PC-3 (cell line): ENCODE measurements around the gene IRAK3. TPM values are rescaled to one million over a fixed set of nuclear protein-coding genes. Genes with fewer than 3 reads are reported as not detected.

Experiments
- ATAC-seq: fragments of 200-7000 bp; cut with Tn5 transposase; 2 replicates; pipeline ENCODE4 v1.9.1; 2020; ENCODE audit warnings: mild to moderate bottlenecking, moderate library complexity
- BruUV-seq: library from RNA; stranded (reverse); fragments of 400-500 nt; replicated peaks from 2 replicates; lab custom pipeline; 2021; lab: Mats Ljungman, UMichigan
- CTCF ChIA-PET: fragments of 300-600 bp; sonication (Branson Sonifier 250); formaldehyde crosslinking; loops from one replicate; lab custom pipeline; 2022; ENCODE audit warnings: antibody characterized with exemption; lab: Charles Lee
- POLR2A ChIA-PET: fragments of 300-600 bp; sonication (Branson Sonifier 250); formaldehyde crosslinking; loops from one replicate; lab custom pipeline; 2022; ENCODE audit warnings: antibody characterized with exemption; ENCODE audit not compliant: unreplicated experiment; lab: Charles Lee
- DNase-seq: peaks from one replicate; pipeline ENCODE4 v3.0.0-alpha.2; 2015
- H2AFZ ChIP-seq: fragments of 300-600 bp; sonication (generic); 2 replicates; pipeline ENCODE4 v1.6.0; 2016; ENCODE audit warnings: antibody characterized with exemption, low read length
- H3F3A ChIP-seq: fragments of 300-600 bp; sonication (generic); one replicate; pipeline ENCODE4 v1.6.0; 2017; ENCODE audit warnings: antibody characterized with exemption, low read length, control low read depth, mild to moderate bottlenecking; ENCODE audit not compliant: unreplicated experiment
- H3K27ac ChIP-seq: fragments of 300-600 bp; sonication (generic); 2 replicates; pipeline ENCODE4 v1.5.1; 2016; ENCODE audit warnings: mild to moderate bottlenecking, low read length
- H3K27me3 ChIP-seq: fragments of 300-600 bp; sonication (generic); 2 replicates; pipeline ENCODE4 v1.6.1; 2016; ENCODE audit warnings: low read length, mixed read lengths
- H3K36me3 ChIP-seq: fragments of 300-600 bp; sonication (generic); 2 replicates; pipeline ENCODE4 v1.6.1; 2016; ENCODE audit warnings: low read depth, mixed run types, low read length, mixed read lengths
- H3K4me1 ChIP-seq: fragments of 300-600 bp; sonication (generic); 2 replicates; pipeline ENCODE4 v1.5.1; 2016; ENCODE audit warnings: low read length; ENCODE audit not compliant: insufficient read depth
- H3K4me2 ChIP-seq: fragments of 300-600 bp; sonication (generic); 2 replicates; pipeline ENCODE4 v1.6.0; 2016; ENCODE audit warnings: low read length
- H3K4me3 ChIP-seq: fragments of 300-600 bp; sonication (generic); 2 replicates; pipeline ENCODE4 v1.5.1; 2016; ENCODE audit warnings: mild to moderate bottlenecking, low read length, mixed read lengths
- H3K79me2 ChIP-seq: fragments of 300-600 bp; sonication (generic); 2 replicates; pipeline ENCODE4 v1.6.1; 2017; ENCODE audit warnings: low read length, mixed read lengths
- H3K9ac ChIP-seq: fragments of 300-600 bp; sonication (generic); 2 replicates; pipeline ENCODE4 v1.6.0; 2016; ENCODE audit warnings: mild to moderate bottlenecking, low read length
- H3K9me2 ChIP-seq: fragments of 300-600 bp; sonication (generic); replicated peaks from 2 replicates; pipeline ENCODE4 v1.6.1; 2016; ENCODE audit warnings: mixed run types, low read length, mixed read lengths
- H3K9me3 ChIP-seq: fragments of 300-600 bp; sonication (generic); 2 replicates; pipeline ENCODE4 v1.6.1; 2016; ENCODE audit warnings: low read length, mixed read lengths
- H4K20me1 ChIP-seq: fragments of 300-600 bp; sonication (generic); 2 replicates; pipeline ENCODE4 v1.6.1; 2016; ENCODE audit warnings: low read length, mixed read lengths
- CTCF ChIP-seq: fragments of 300-600 bp; sonication (generic); conservative IDR thresholded peaks from 2 replicates; pipeline ENCODE4 v1.5.1; 2017; ENCODE audit warnings: antibody characterized with exemption, low read depth, mild to moderate bottlenecking, low read length
- EZH2 ChIP-seq: fragments of 300-600 bp; sonication (generic); IDR thresholded peaks from one replicate; pipeline ENCODE4 v1.6.1; 2017; ENCODE audit warnings: antibody characterized with exemption, mild to moderate bottlenecking, low read length; ENCODE audit not compliant: unreplicated experiment
- EZH2phosphoT487 ChIP-seq: fragments of 300-600 bp; sonication (generic); IDR thresholded peaks from 2 replicates; pipeline ENCODE4 v1.6.1; 2018; ENCODE audit warnings: mild to moderate bottlenecking, antibody characterized with exemption, low read length, borderline replicate concordance
- intact Hi-C: fragments of 100-400 bp; cut with micrococcal nuclease; formaldehyde crosslinking; loops from 2 replicates; pipeline ENCODE4 v1.9.0; 2023
- total RNA-seq: library from RNA; depleted of rRNA; stranded (reverse); fragments of >200 nt; gene quantifications from 2 replicates; pipeline ENCODE4 v1.2.3, GENCODE V29; 2014

Gene IRAK3
- total RNA-seq, 1 experiment from 2014 or later = not detected

- TF ChIP-seq EZH2 (no peak), CTCF (peak; percentile 83), EZH2phosphoT487 (no peak)
- no peak overlapping the region for H3K27ac ChIP-seq
- no peak overlapping the region for H3K4me3 ChIP-seq
- no peaks in the 10 kb centered on the region for H3K79me2 ChIP-seq
- 0 out of 2 replicates have a peak, but pooled peaks cover 3% of the 10 kb centered on the region for H3K27me3 ChIP-seq
- BruUV-seq = no TSS peak
- H3K9me2 ChIP-seq = no peaks in the 10 kb centered on the region
- H3K36me3 ChIP-seq = no peaks in the 10 kb centered on the region
- DNase-seq (peak; percentile 68), ATAC-seq (peak; percentile 72; the same call in 1 of the 2 replicates)
- ChIA-PET POLR2A (no interaction called here), CTCF (interaction anchor here (0.5 to 1.5 kb wide), 4 partner anchors 100 to 421 kb away, joined by 3 to 4 read pairs (median 3); partner anchors contain the start of gene TMBIM4)
- no peaks in the 10 kb centered on the region for H3K4me1 ChIP-seq
- no peak overlapping the region for H3K9ac ChIP-seq
- H3K9me3 ChIP-seq = no peaks in the 10 kb centered on the region
- H3K4me2 ChIP-seq = no peak overlapping the region
- no peaks in the 10 kb centered on the region for H3F3A ChIP-seq
- peak overlapping the region; percentile 32; the same call in 1 of the 2 replicates for H2AFZ ChIP-seq
- H4K20me1 ChIP-seq = no peaks in the 10 kb centered on the region
- intact Hi-C loops = loop anchor here (5.0 to 10.0 kb wide), 2 partner anchors 125 to 437 kb away; no protein-coding TSS in a partner anchor
Measured at GRCh38 chr12:66269757-66270383, 80.9 kb downstream of the IRAK3 start.

- no peaks in the 10 kb centered on the region for H4K20me1 ChIP-seq
- H3K9me2 ChIP-seq = no peaks in the 10 kb centered on the region
- H3K9me3 ChIP-seq = no peaks in the 10 kb centered on the region
- H3K27me3 ChIP-seq = peaks cover 3% of the 10 kb centered on the region; the same call in 1 of the 2 replicates
- no peak overlapping the region for H3K9ac ChIP-seq
- no peaks in the 10 kb centered on the region for H3K36me3 ChIP-seq
- no peak overlapping the region for H3K4me2 ChIP-seq
- TF ChIP-seq CTCF = no peak
- TF ChIP-seq EZH2 = no peak
- TF ChIP-seq EZH2phosphoT487 = no peak
- no TSS peak for BruUV-seq
- no peaks in the 10 kb centered on the region for H3F3A ChIP-seq
- H3K4me3 ChIP-seq = no peak overlapping the region
- H3K79me2 ChIP-seq = no peaks in the 10 kb centered on the region
- ChIA-PET CTCF (no interaction called here), POLR2A (no interaction called here)
- intact Hi-C loops = loop anchor here (5.0 to 10.0 kb wide), 2 partner anchors 126 to 437 kb away; no protein-coding TSS in a partner anchor
- no peak for DNase-seq
- H2AFZ ChIP-seq = no peak overlapping the region
- no peaks in the 10 kb centered on the region for H3K4me1 ChIP-seq
- H3K27ac ChIP-seq = no peak overlapping the region
- ATAC-seq = no peak
Measured at GRCh38 chr12:66270613-66271012, 81.6 kb downstream of the IRAK3 start.

- no peak overlapping the region for H2AFZ ChIP-seq
- ChIA-PET CTCF (no interaction called here), POLR2A (interaction anchor here (0.6 kb wide), 1 partner anchor 106 kb away, joined by 3 read pairs; no protein-coding TSS in a partner anchor)
- no peak for TF ChIP-seq EZH2phosphoT487
- H3K9me2 ChIP-seq = no peaks in the 10 kb centered on the region
- H4K20me1 ChIP-seq = no peaks in the 10 kb centered on the region
- H3K27me3 ChIP-seq = peaks cover 18% of the 10 kb centered on the region
- H3K9ac ChIP-seq = no peak overlapping the region
- H3K4me3 ChIP-seq = no peak overlapping the region
- no peaks in the 10 kb centered on the region for H3K4me1 ChIP-seq
- H3K79me2 ChIP-seq = no peaks in the 10 kb centered on the region
- ATAC-seq = no peak
- no peak for DNase-seq
- intact Hi-C loops = loop anchor here (5.0 to 10.0 kb wide), 2 partner anchors 128 to 435 kb away; no protein-coding TSS in a partner anchor
- no TSS peak for BruUV-seq
- H3K36me3 ChIP-seq = no peaks in the 10 kb centered on the region
- no peaks in the 10 kb centered on the region for H3K9me3 ChIP-seq
- H3K4me2 ChIP-seq = no peak overlapping the region
- H3F3A ChIP-seq = no peaks in the 10 kb centered on the region
- no peak overlapping the region for H3K27ac ChIP-seq
Measured at GRCh38 chr12:66272650-66273049, 83.6 kb downstream of the IRAK3 start.
